ENCODE data around the gene YDJC. TPM values are rescaled to one million over a fixed set of nuclear protein-coding genes. Genes with fewer than 3 reads are reported as not detected.

The YDJC gene
- total RNA-seq, 1 donor from 2014 or later, result 34.0 TPM

- Mint-ChIP-seq H3K27ac (ENCODE audit: unreplicated experiment) (no peak within 1 kb of the TSS), H3K9me3 (ENCODE audit: unreplicated experiment) (no peaks in the 10 kb centered on the region), H3K4me3 (ENCODE audit: unreplicated experiment) (no peak within 1 kb of the TSS), H3K4me1 (ENCODE audit: low read depth, unreplicated experiment) (peaks cover 6% of the 10 kb centered on the region), H3K27me3 (ENCODE audit: low read depth, unreplicated experiment) (peaks cover 22% of the 10 kb centered on the region), H3K36me3 (ENCODE audit: low read depth, unreplicated experiment) (peaks cover 11% of the 10 kb centered on the region)
- Histone ChIP-seq H3K4me2 (ENCODE audit: low read length) (no peak within 1 kb of the TSS), H3K4me1 (ENCODE audit: insufficient read depth, low read length) (peaks cover 9% of the 10 kb centered on the region), H3K9ac (ENCODE audit: low read length) (no peak within 1 kb of the TSS), H3K36me3 (ENCODE audit: insufficient read depth, low read length) (no peaks in the 10 kb centered on the region), H3K9me3 (ENCODE audit: insufficient read depth, low read depth, low read length) (no peaks in the 10 kb centered on the region), H3K79me2 (ENCODE audit: insufficient read depth, low read length) (peaks cover 21% of the 10 kb centered on the region), H4K20me1 (ENCODE audit: insufficient read depth, low read length) (peaks cover 11% of the 10 kb centered on the region), H3K4me3 (ENCODE audit: insufficient read depth, low read depth, low read length) (no peak within 1 kb of the TSS), H3K27me3 (ENCODE audit: insufficient read depth, low read length) (no peaks in the 10 kb centered on the region), H2AFZ (ENCODE audit: low read depth, low read length) (no peak within 1 kb of the TSS), H3K27ac (ENCODE audit: low read depth, low read length) (no peak within 1 kb of the TSS)
- DNase-seq (ENCODE audit: low read depth) (no peak), FAIRE-seq (no peak)
- TF ChIP-seq EZH2 (IDR thresholded peaks at IDR 0.05; ENCODE audit: insufficient read depth, low read length), result no peak
- TF ChIP-seq, protein P1, sequence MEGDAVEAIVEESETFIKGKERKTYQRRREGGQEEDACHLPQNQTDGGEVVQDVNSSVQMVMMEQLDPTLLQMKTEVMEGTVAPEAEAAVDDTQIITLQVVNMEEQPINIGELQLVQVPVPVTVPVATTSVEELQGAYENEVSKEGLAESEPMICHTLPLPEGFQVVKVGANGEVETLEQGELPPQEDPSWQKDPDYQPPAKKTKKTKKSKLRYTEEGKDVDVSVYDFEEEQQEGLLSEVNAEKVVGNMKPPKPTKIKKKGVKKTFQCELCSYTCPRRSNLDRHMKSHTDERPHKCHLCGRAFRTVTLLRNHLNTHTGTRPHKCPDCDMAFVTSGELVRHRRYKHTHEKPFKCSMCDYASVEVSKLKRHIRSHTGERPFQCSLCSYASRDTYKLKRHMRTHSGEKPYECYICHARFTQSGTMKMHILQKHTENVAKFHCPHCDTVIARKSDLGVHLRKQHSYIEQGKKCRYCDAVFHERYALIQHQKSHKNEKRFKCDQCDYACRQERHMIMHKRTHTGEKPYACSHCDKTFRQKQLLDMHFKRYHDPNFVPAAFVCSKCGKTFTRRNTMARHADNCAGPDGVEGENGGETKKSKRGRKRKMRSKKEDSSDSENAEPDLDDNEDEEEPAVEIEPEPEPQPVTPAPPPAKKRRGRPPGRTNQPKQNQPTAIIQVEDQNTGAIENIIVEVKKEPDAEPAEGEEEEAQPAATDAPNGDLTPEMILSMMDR (IDR thresholded peaks at IDR 0.05; ENCODE audit: insufficient read depth, low read depth, low read length), result no peak
These were observed 2.5 kb upstream of the YDJC start, which contains the start of gene CCDC116 for GRCh38 chr22:21632237-21632895. Gene CCDC116, plus strand, starts transcription at chr22:21632760. Its CDS starts 422 bp downstream, at chr22:21633182.

DNA sequence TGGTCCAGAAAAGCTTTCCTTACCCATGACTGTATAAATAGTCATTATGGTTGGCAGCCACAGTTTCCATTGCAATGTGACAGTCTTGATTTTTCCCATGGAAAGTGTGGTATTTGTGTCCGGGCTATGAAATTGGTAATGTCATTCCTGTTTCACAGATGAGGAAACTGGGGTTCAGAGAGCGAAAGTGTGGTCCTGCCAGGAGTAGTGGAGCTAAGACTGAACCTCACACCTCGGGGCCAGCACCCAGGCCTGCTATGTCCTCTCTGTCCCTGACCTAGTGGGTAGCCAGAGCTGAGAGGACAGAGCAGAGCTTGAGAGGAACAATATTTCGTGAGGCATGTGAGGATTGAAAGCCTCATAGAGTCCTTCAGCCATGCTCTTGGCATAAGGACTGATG lies 1.2 kb upstream of the YDJC start:
- Mint-ChIP-seq H3K4me3 (ENCODE audit: unreplicated experiment) (peak overlapping the region; percentile 80), H3K27ac (ENCODE audit: unreplicated experiment) (no peak overlapping the region), H3K27me3 (ENCODE audit: low read depth, unreplicated experiment) (peaks cover 13% of the 10 kb centered on the region), H3K36me3 (ENCODE audit: low read depth, unreplicated experiment) (peaks cover 10% of the 10 kb centered on the region), H3K9me3 (ENCODE audit: unreplicated experiment) (no peaks in the 10 kb centered on the region), H3K4me1 (ENCODE audit: low read depth, unreplicated experiment) (peaks cover 13% of the 10 kb centered on the region)
- H3K9me3 ChIP-seq (ENCODE audit: insufficient read depth, low read depth, low read length), result no peaks in the 10 kb centered on the region
- no peaks in the 10 kb centered on the region for H3K36me3 ChIP-seq (ENCODE audit: insufficient read depth, low read length)
- H3K27me3 ChIP-seq (ENCODE audit: insufficient read depth, low read length), result no peaks in the 10 kb centered on the region
- FAIRE-seq, result no peak
- peaks cover 9% of the 10 kb centered on the region for H3K4me1 ChIP-seq (ENCODE audit: insufficient read depth, low read length)
- DNase-seq (ENCODE audit: low read depth), result no peak
- H3K9ac ChIP-seq (ENCODE audit: low read length), result no peak overlapping the region
- no peak overlapping the region for H2AFZ ChIP-seq (ENCODE audit: low read depth, low read length)
- H3K27ac ChIP-seq (ENCODE audit: low read depth, low read length), result no peak overlapping the region
- H3K79me2 ChIP-seq (ENCODE audit: insufficient read depth, low read length), result peaks cover 35% of the 10 kb centered on the region
- H3K4me2 ChIP-seq (ENCODE audit: low read length), result no peak overlapping the region
- TF ChIP-seq EZH2 (IDR thresholded peaks at IDR 0.05; ENCODE audit: insufficient read depth, low read length), result no peak
- TF ChIP-seq, protein P1 (IDR thresholded peaks at IDR 0.05; ENCODE audit: insufficient read depth, low read depth, low read length), result no peak
- H3K4me3 ChIP-seq (ENCODE audit: insufficient read depth, low read depth, low read length), result no peak overlapping the region
- H4K20me1 ChIP-seq (ENCODE audit: insufficient read depth, low read length), result peaks cover 24% of the 10 kb centered on the region
